H1 (cell line): ENCODE measurements around the gene C2CD3. TPM values are rescaled to one million over a fixed set of nuclear protein-coding genes. Genes with fewer than 3 reads are reported as not detected.

Experiments used
- PHF8 ChIP-seq: fragments of 200-600 bp; sonication (generic); conservative IDR thresholded peaks from 2 replicates; pipeline ENCODE4 v1.7.1; 2012; ENCODE audit warnings: low read depth, mild to moderate bottlenecking, inconsistent platforms, low read length, moderate library complexity
- RAD21 ChIP-seq, 2 experiments: IDR thresholded peaks in 1 of 2; conservative IDR thresholded peaks in 1 of 2; 2 replicates each; pipeline ENCODE4 v1.6.1; 2011; ENCODE audit warnings: low read depth in 2 of 2, low read length in 2 of 2, improper control_type of control experiment in 1 of 2, inconsistent platforms in 1 of 2, mild to moderate bottlenecking in 1 of 2, moderate library complexity in 1 of 2
- polyA plus RNA-seq, 7 experiments: library from polyadenylated mRNA; depleted of rRNA in 3 of 7; stranded (reverse) in 5 of 7; unstranded in 2 of 7; fragments of >200 nt in 5 of 7; fragments of 200-250 nt in 2 of 7; gene quantifications; 1 replicate in 5 of 7; 2 replicates in 1 of 7; 4 replicates in 1 of 7; pipeline versions ENCODE4 v1.2.1 to v1.2.3, GENCODE V29; 2011 to 2013; ENCODE audit warnings: missing spikeins in 2 of 7, mixed read lengths in 2 of 7
- total RNA-seq: library from RNA; stranded (reverse); fragmentation: NEBNext Ultra II Directional; extraction: Animal tissue kit (Norgen Biotek cat#: 25700); gene quantifications from 2 replicates; pipeline ENCODE4 v1.2.1, GENCODE V29; 2021

C2CD3 gene
- total and polyA plus RNA-seq, 2 of the 8 experiments (the other 6 are each of a cell fraction or from before 2014, with no cell fraction given): 11.0 to 29.1 TPM

DNA sequence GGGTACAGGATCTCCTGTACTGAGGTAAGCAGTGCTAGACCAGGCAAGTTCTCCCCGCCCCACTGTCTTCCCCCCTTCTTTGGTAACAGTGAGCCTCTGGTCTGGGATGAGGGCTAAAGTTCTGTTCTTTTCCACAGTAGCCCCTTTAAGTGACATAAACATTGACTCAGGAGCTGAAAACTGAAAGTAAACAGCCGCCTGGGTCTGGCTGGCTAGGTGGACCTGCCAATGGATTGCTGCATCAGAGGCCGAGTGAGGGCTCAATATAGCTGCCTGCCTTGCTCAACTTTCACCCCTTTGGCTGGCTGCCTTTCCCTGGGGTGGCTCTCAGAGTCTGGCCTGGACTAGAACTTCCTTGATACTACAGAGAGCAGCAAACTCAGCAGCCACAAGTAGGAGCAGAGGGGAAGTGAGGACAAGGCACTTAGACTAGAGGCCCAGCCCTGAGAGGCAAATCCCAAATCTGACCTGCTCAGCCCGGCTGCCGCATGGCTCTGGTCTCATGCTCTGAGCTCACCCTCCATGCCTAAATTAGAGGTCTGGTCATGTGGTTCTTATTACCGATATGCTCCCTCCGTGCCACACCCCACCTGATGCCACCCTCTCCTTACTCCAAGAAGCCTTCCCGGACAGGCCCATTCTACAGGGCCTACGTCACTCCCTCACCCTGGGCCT, 152.3 kb downstream of the C2CD3 start (continued):
- TF ChIP-seq RAD21 (IDR thresholded peaks at IDR 0.05 in 1 of 2, conservative IDR thresholded peaks at IDR 0.05 in 1 of 2; ENCODE audit: low read depth in 2 of 2, low read length in 2 of 2) (no peak), PHF8 (no peak)
